NB4 (cell line): ENCODE measurements around the gene NEU4.

Experiments
- DNase-seq: peaks from one replicate; pipeline ENCODE4 v3.0.0; 2010; ENCODE audit warnings: low read depth
- H3K4me3 ChIP-seq: one replicate; pipeline ENCODE4 v1.5.1; 2011; ENCODE audit warnings: mild to moderate bottlenecking, low read depth, low read length, moderate library complexity
- MYC ChIP-seq: IDR thresholded peaks from 2 replicates; pipeline ENCODE4 v1.6.1; 2011; ENCODE audit warnings: low read depth, low read length
- POLR2A ChIP-seq: IDR thresholded peaks from 2 replicates; pipeline ENCODE4 v1.6.1; 2011; ENCODE audit warnings: mild to moderate bottlenecking; ENCODE audit not compliant: insufficient read length; ENCODE audit errors: extremely low read depth
- TF ChIP-seq, protein P1 (sequence below): IDR thresholded peaks from one replicate; pipeline ENCODE4 v1.5.1; 2012; ENCODE audit warnings: low read depth, low read length
- TF ChIP-seq, protein P2 (sequence below): IDR thresholded peaks from 2 replicates; pipeline ENCODE4 v1.6.1; 2011; ENCODE audit warnings: low read depth, low read length

NEU4 gene

DNA sequence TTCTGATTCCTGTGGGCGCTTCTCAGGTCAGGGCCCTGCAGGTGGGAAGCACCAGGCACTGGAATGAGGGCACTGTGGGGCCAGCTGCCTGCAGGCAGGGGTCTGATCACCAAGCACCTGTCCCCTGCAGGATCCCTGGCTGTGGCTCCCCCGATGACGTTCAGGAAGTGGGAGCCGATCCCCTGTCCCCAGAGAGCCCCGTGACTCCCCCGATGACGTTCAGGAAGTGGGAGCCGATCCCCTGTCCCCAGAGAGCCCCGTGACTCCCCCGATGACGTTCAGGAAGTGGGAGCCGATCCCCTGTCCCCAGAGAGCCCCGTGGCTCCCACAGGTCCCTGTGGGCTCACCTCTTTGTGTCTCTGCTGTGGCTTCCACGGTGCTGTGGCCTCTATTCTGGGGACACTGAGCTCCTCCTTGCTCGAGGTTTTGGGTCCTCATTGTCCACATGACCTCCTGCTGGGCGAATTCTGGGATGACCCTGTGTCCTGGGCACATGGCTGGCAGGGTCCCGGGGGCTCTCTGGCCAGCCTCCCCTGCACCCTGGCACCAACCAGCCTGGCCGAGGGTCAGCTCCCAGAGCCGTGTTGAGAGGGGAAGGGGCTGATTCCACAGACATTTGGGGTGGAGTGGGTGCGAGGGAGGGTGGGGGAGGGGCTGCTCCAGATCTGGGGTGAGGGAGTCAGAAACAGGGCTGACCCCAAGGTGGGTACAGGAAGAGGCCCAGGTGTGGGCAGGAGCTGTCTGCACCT is 4.8 kb downstream of the NEU4 start:
- H3K4me3 ChIP-seq, result no peak overlapping the region
- TF ChIP-seq POLR2A, result no peak
- TF ChIP-seq, protein P1, sequence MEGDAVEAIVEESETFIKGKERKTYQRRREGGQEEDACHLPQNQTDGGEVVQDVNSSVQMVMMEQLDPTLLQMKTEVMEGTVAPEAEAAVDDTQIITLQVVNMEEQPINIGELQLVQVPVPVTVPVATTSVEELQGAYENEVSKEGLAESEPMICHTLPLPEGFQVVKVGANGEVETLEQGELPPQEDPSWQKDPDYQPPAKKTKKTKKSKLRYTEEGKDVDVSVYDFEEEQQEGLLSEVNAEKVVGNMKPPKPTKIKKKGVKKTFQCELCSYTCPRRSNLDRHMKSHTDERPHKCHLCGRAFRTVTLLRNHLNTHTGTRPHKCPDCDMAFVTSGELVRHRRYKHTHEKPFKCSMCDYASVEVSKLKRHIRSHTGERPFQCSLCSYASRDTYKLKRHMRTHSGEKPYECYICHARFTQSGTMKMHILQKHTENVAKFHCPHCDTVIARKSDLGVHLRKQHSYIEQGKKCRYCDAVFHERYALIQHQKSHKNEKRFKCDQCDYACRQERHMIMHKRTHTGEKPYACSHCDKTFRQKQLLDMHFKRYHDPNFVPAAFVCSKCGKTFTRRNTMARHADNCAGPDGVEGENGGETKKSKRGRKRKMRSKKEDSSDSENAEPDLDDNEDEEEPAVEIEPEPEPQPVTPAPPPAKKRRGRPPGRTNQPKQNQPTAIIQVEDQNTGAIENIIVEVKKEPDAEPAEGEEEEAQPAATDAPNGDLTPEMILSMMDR, result no peak
- TF ChIP-seq, protein P2, sequence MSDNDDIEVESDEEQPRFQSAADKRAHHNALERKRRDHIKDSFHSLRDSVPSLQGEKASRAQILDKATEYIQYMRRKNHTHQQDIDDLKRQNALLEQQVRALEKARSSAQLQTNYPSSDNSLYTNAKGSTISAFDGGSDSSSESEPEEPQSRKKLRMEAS, result no peak
- no peak for TF ChIP-seq MYC
- peak; percentile 54 for DNase-seq

DNA sequence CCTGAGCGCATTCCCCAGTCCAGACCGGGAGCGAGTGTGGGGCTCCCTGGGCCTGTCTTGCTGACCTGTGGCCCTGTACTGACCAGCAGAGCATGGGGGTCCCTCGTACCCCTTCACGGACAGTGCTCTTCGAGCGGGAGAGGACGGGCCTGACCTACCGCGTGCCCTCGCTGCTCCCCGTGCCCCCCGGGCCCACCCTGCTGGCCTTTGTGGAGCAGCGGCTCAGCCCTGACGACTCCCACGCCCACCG is 5.3 kb downstream of the NEU4 start:
- TF ChIP-seq, protein P2, result no peak
- TF ChIP-seq, protein P1, result no peak
- TF ChIP-seq POLR2A (no peak), MYC (no peak)
- DNase-seq, result peak; percentile 2
- no peak overlapping the region for H3K4me3 ChIP-seq

GRCh38 chr2:241814643-241815476 is 5.9 kb downstream of the NEU4 start:
- TF ChIP-seq, protein P2, result no peak
- TF ChIP-seq MYC, result no peak
- TF ChIP-seq, protein P1, result no peak
- TF ChIP-seq POLR2A, result no peak
- no peak overlapping the region for H3K4me3 ChIP-seq
- DNase-seq, result no peak

GRCh38 chr2:241815477-241816430 is 6.8 kb downstream of the NEU4 start:
- peak; percentile 17 for DNase-seq
- TF ChIP-seq MYC (no peak), POLR2A (no peak)
- TF ChIP-seq, protein P1, result no peak
- TF ChIP-seq, protein P2, result no peak
- H3K4me3 ChIP-seq, result no peak overlapping the region

DNA sequence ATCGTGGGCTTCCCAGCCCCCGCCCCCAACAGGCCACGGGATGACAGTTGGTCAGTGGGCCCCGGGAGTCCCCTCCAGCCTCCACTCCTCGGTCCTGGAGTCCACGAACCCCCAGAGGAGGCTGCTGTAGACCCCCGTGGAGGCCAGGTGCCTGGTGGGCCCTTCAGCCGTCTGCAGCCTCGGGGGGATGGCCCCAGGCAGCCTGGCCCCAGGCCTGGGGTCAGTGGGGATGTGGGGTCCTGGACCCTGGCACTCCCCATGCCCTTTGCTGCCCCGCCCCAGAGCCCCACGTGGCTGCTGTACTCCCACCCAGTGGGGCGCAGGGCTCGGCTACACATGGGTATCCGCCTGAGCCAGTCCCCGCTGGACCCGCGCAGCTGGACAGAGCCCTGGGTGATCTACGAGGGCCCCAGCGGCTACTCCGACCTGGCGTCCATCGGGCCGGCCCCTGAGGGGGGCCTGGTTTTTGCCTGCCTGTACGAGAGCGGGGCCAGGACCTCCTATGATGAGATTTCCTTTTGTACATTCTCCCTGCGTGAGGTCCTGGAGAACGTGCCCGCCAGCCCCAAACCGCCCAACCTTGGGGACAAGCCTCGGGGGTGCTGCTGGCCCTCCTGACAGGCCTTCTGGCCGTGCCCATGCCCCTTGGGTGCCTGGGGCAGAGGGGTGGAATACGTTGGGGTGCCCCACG is 7.6 kb downstream of the NEU4 start:
- no peak for DNase-seq
- TF ChIP-seq, protein P1, result no peak
- TF ChIP-seq, protein P2, result no peak
- no peak for TF ChIP-seq POLR2A
- TF ChIP-seq MYC, result no peak
- no peak overlapping the region for H3K4me3 ChIP-seq
